Activated CD4-positive, alpha-beta memory T cell treated with anti-CD3 and anti-CD28 coated beads for 36 hours (primary cell): ENCODE measurements around the gene MED8. TPM values are rescaled to one million over a fixed set of nuclear protein-coding genes. Genes with fewer than 3 reads are reported as not detected.

ENCODE experiments used
- CTCF ChIA-PET: fragments of 350-600 bp; sonication (Branson Sonifier 250); formaldehyde crosslinking; loops from one replicate; lab custom pipeline; 2021; ENCODE audit warnings: antibody characterized with exemption, inconsistent platforms; lab: Charles Lee
- POLR2A ChIA-PET: fragments of 350-600 bp; sonication (Branson Sonifier 250); formaldehyde crosslinking; loops from one replicate; lab custom pipeline; 2021; ENCODE audit warnings: antibody characterized with exemption; lab: Charles Lee
- DNase-seq: peaks from one replicate; pipeline ENCODE4 v3.0.0-alpha.2; 2020
- H3K27ac Mint-ChIP-seq: one replicate; pipeline ENCODE4 v1.8.0; 2021; ENCODE audit warnings: mixed read lengths
- H3K27me3 Mint-ChIP-seq: one replicate; pipeline ENCODE4 v1.8.0; 2021; ENCODE audit warnings: mixed read lengths
- H3K36me3 Mint-ChIP-seq: one replicate; pipeline ENCODE4 v1.8.0; 2021; ENCODE audit warnings: mixed read lengths
- H3K4me1 Mint-ChIP-seq: one replicate; pipeline ENCODE4 v1.8.0; 2021; ENCODE audit warnings: low read depth, mixed read lengths
- H3K4me3 Mint-ChIP-seq: one replicate; pipeline ENCODE4 v1.8.0; 2021; ENCODE audit warnings: mild to moderate bottlenecking, mixed read lengths
- H3K9me3 Mint-ChIP-seq: one replicate; pipeline ENCODE4 v1.8.0; 2021; ENCODE audit warnings: mixed read lengths
- intact Hi-C: fragments of 100-400 bp; cut with micrococcal nuclease; formaldehyde crosslinking; loops from one replicate; pipeline ENCODE4 v1.15.1; 2023
- total RNA-seq, 2 experiments: library from RNA; stranded (reverse); gene quantifications; one replicate each; pipeline ENCODE4 v1.2.3, GENCODE V29; 2021

Gene MED8
- total RNA-seq, 2 experiments from 2014 or later = 38.9 to 39.4 TPM

DNA sequence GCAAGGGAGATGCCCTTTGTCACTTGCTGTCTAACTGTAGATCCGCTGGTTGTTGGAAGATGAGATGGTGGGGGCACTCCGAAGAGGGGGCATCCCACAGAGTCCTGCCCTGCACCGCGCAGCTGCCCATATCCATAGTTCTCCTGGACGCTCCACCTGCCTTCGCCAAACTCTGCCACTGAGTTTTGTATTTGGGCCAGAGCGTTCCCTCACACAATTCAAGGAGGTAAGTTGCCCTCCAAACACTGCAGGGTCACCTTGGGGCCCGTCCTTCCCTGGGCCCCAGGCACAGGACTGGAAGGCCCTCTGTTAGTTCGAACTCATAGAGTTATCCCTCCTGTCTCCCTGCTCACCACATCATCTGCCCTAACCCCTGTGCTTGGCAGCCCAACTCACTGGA lies 42.1 kb upstream of the MED8 start:
- Mint-ChIP-seq H3K36me3 (peaks cover 34% of the 10 kb centered on the region), H3K9me3 (no peaks in the 10 kb centered on the region), H3K27me3 (no peaks in the 10 kb centered on the region), H3K27ac (no peak overlapping the region), H3K4me3 (no peak overlapping the region), H3K4me1 (no peaks in the 10 kb centered on the region)
- CTCF ChIA-PET = no interaction called here
- intact Hi-C loops = no loop called here
- POLR2A ChIA-PET = no interaction called here
- DNase-seq = no peak

- ChIA-PET POLR2A (no interaction called here), CTCF (no interaction called here)
- Mint-ChIP-seq H3K9me3 (no peaks in the 10 kb centered on the region), H3K4me1 (no peaks in the 10 kb centered on the region), H3K36me3 (peaks cover 39% of the 10 kb centered on the region), H3K4me3 (no peak overlapping the region), H3K27me3 (no peaks in the 10 kb centered on the region), H3K27ac (no peak overlapping the region)
- no peak for DNase-seq
- intact Hi-C loops = no loop called here
Measured at GRCh38 chr1:43430831-43431230, 41.2 kb upstream of the MED8 start.

DNA sequence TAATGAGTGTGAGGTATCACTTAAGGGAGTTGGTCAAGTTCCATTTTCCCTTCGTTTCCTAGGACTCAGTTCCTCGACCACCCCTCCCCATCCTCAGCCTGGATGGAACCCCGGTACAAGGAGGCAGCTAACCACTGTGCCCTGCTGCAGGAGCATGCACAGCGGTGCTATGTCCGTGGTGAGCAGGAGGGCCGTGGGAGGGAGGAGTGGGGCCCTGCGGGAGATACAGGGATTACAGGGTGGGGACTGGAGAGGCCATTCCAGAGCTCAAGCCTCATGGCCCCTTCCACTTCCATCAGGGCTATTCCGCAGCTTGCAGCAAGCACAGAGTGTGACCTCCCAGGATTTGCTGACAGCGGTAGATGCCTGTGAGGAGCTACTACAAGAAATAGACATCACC lies 38.3 kb upstream of the MED8 start:
- CTCF ChIA-PET = interaction anchor here (1.5 kb wide), 1 partner anchor 13 kb away, joined by 4 read pairs; no protein-coding TSS in a partner anchor
- Mint-ChIP-seq H3K9me3 (no peaks in the 10 kb centered on the region), H3K27ac (no peak overlapping the region), H3K4me1 (no peaks in the 10 kb centered on the region), H3K4me3 (no peak overlapping the region), H3K27me3 (no peaks in the 10 kb centered on the region), H3K36me3 (peaks cover 38% of the 10 kb centered on the region)
- POLR2A ChIA-PET = no interaction called here
- no peak for DNase-seq
- intact Hi-C loops = no loop called here

GRCh38 chr1:43427524-43427923 lies 37.9 kb upstream of the MED8 start:
- CTCF ChIA-PET = interaction anchor here (1.5 kb wide), 1 partner anchor 13 kb away, joined by 4 read pairs; no protein-coding TSS in a partner anchor
- DNase-seq = no peak
- Mint-ChIP-seq H3K4me1 (no peaks in the 10 kb centered on the region), H3K9me3 (no peaks in the 10 kb centered on the region), H3K4me3 (no peak overlapping the region), H3K27me3 (no peaks in the 10 kb centered on the region), H3K27ac (no peak overlapping the region), H3K36me3 (peaks cover 36% of the 10 kb centered on the region)
- intact Hi-C loops = no loop called here
- POLR2A ChIA-PET = no interaction called here

DNA sequence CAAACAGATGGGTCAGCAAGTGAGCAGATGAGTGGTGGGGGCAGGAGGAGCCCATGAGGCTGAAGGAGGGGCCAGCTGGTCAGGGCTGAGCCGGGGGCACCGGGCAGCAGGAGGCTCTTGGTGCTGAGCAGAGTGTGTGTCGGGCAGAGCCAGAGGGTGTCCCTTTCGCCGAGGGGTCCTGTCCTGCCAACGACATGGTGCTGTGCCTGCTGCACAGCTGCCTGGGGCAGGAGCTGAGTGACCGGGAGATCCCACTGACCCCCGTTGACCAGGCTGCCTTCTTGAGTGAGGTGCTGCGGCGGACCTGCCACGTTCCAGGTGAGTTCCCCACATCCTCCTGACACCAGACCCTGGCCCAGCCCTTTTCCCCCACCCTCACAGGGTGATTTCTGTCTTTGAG lies 36.6 kb upstream of the MED8 start:
- intact Hi-C loops = no loop called here
- Mint-ChIP-seq H3K36me3 (peaks cover 33% of the 10 kb centered on the region), H3K27ac (no peak overlapping the region), H3K4me3 (no peak overlapping the region), H3K4me1 (no peaks in the 10 kb centered on the region), H3K9me3 (no peaks in the 10 kb centered on the region), H3K27me3 (no peaks in the 10 kb centered on the region)
- no peak for DNase-seq
- ChIA-PET POLR2A (no interaction called here), CTCF (interaction anchor here (1.3 kb wide), 1 partner anchor 68 kb away, joined by 5 read pairs; the partner anchor contains the start of gene CDC20)

- no peak for DNase-seq
- Mint-ChIP-seq H3K9me3 (no peaks in the 10 kb centered on the region), H3K4me1 (no peaks in the 10 kb centered on the region), H3K27ac (no peak overlapping the region), H3K36me3 (peaks cover 27% of the 10 kb centered on the region), H3K4me3 (no peak overlapping the region), H3K27me3 (no peaks in the 10 kb centered on the region)
- intact Hi-C loops = no loop called here
- ChIA-PET POLR2A (no interaction called here), CTCF (interaction anchor here (1.3 kb wide), 1 partner anchor 67 kb away, joined by 5 read pairs; the partner anchor contains the start of gene CDC20)
Measured at GRCh38 chr1:43425045-43425444, 35.4 kb upstream of the MED8 start.

GRCh38 chr1:43423672-43424550 lies 34.3 kb upstream of the MED8 start:
- H3K36me3 Mint-ChIP-seq = peaks cover 28% of the 10 kb centered on the region
- no peak overlapping the region for H3K4me3 Mint-ChIP-seq
- no peaks in the 10 kb centered on the region for H3K9me3 Mint-ChIP-seq
- no peaks in the 10 kb centered on the region for H3K4me1 Mint-ChIP-seq
- H3K27ac Mint-ChIP-seq = no peak overlapping the region
- DNase-seq = peak; percentile 24
- intact Hi-C loops = no loop called here
- POLR2A ChIA-PET = no interaction called here
- CTCF ChIA-PET = no interaction called here
- H3K27me3 Mint-ChIP-seq = no peaks in the 10 kb centered on the region

GRCh38 chr1:43422995-43423671 lies 33.5 kb upstream of the MED8 start:
- ChIA-PET CTCF (no interaction called here), POLR2A (no interaction called here)
- H3K4me1 Mint-ChIP-seq = no peaks in the 10 kb centered on the region
- H3K27ac Mint-ChIP-seq = no peak overlapping the region
- intact Hi-C loops = no loop called here
- H3K27me3 Mint-ChIP-seq = no peaks in the 10 kb centered on the region
- peaks cover 27% of the 10 kb centered on the region for H3K36me3 Mint-ChIP-seq
- DNase-seq = no peak
- H3K9me3 Mint-ChIP-seq = no peaks in the 10 kb centered on the region
- H3K4me3 Mint-ChIP-seq = no peak overlapping the region

GRCh38 chr1:43421976-43422750 lies 32.6 kb upstream of the MED8 start:
- DNase-seq = no peak
- Mint-ChIP-seq H3K9me3 (no peaks in the 10 kb centered on the region), H3K4me1 (no peaks in the 10 kb centered on the region), H3K36me3 (peaks cover 22% of the 10 kb centered on the region), H3K27ac (no peak overlapping the region), H3K27me3 (no peaks in the 10 kb centered on the region), H3K4me3 (no peak overlapping the region)
- CTCF ChIA-PET = no interaction called here
- intact Hi-C loops = no loop called here
- POLR2A ChIA-PET = no interaction called here

DNA sequence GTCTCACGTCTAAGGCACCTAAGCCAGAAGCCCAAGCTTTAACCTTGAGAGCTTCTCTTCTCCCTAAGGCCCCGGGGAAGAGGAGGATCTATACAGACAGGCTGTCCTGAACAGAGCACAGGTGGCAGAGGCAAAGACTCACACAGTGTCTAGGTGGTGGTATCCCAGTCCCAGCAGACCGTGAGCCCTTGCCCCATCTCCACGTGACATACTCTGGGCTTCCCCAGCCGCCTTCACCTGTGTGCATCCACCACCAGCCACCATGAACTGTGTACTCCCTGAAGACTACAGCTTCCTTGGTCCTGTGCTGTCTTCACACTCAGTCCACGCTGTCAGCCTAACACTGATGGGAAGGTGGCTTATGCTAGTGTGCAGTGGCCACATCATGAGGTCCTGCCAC lies 31.8 kb upstream of the MED8 start:
- no peak for DNase-seq
- H3K9me3 Mint-ChIP-seq = no peaks in the 10 kb centered on the region
- H3K4me3 Mint-ChIP-seq = no peak overlapping the region
- H3K27me3 Mint-ChIP-seq = no peaks in the 10 kb centered on the region
- H3K27ac Mint-ChIP-seq = no peak overlapping the region
- intact Hi-C loops = no loop called here
- H3K4me1 Mint-ChIP-seq = no peaks in the 10 kb centered on the region
- POLR2A ChIA-PET = no interaction called here
- H3K36me3 Mint-ChIP-seq = peaks cover 18% of the 10 kb centered on the region
- CTCF ChIA-PET = no interaction called here

- Mint-ChIP-seq H3K27ac (no peak overlapping the region), H3K4me3 (no peak overlapping the region), H3K9me3 (no peaks in the 10 kb centered on the region), H3K4me1 (no peaks in the 10 kb centered on the region), H3K27me3 (no peaks in the 10 kb centered on the region), H3K36me3 (peaks cover 16% of the 10 kb centered on the region)
- intact Hi-C loops = no loop called here
- DNase-seq = no peak
- ChIA-PET CTCF (no interaction called here), POLR2A (no interaction called here)
Measured at GRCh38 chr1:43420874-43421273, 31.3 kb upstream of the MED8 start.
